Kidney (tissue), 14 donors: Measurements from ENCODE around the gene DUS1L. TPM values are rescaled to one million over a fixed set of nuclear protein-coding genes. Genes with fewer than 3 reads are reported as not detected.

Experiments
- DNase-seq, 5 donors: peaks; one replicate each; pipeline ENCODE4 v3.0.0-alpha.2; 2013 to 2020
- FAIRE-seq: peaks from 2 replicates; lab custom pipeline; 2012; peaks lifted over from hg19 to GRCh38; lab: Jason Lieb, UNC
- H3K27ac ChIP-seq, 2 donors: one replicate each; pipeline ENCODE4 v1.7.0; 2013; ENCODE audit warnings: low read depth in 2 of 2, low read length in 2 of 2, inconsistent platforms in 1 of 2
- H3K27me3 ChIP-seq: one replicate; pipeline ENCODE4 v1.7.1; 2013; ENCODE audit warnings: low read length, inconsistent platforms; ENCODE audit not compliant: control insufficient read depth, insufficient read depth
- H3K36me3 ChIP-seq, 3 donors: one replicate each; pipeline versions ENCODE4 v1.7.0 to v1.7.1; 2013; ENCODE audit warnings: low read length in 3 of 3, control low read depth in 1 of 3, inconsistent platforms in 1 of 3; ENCODE audit not compliant: insufficient read depth in 3 of 3, control insufficient read depth in 2 of 3
- H3K4me1 ChIP-seq, 3 donors: one replicate each; pipeline versions ENCODE4 v1.7.0 to v1.7.1; 2013; ENCODE audit warnings: low read length in 3 of 3, inconsistent platforms in 1 of 3, low read depth in 1 of 3; ENCODE audit not compliant: control insufficient read depth in 2 of 3, insufficient read depth in 2 of 3
- H3K4me3 ChIP-seq, 3 donors: one replicate each; pipeline versions ENCODE4 v1.7.0 to v1.8.1; 2013; ENCODE audit warnings: low read length in 3 of 3, control low read depth in 1 of 3, inconsistent platforms in 1 of 3
- H3K9ac ChIP-seq, 3 donors: one replicate each; pipeline versions ENCODE4 v1.7.0 to v1.7.1; 2013; ENCODE audit warnings: low read length in 3 of 3, control low read depth in 1 of 3, inconsistent platforms in 1 of 3
- H3K9me3 ChIP-seq, 3 donors: one replicate each; pipeline versions ENCODE4 v1.7.0 to v1.7.1; 2013; ENCODE audit warnings: low read length in 3 of 3, control low read depth in 1 of 3, inconsistent platforms in 1 of 3; ENCODE audit not compliant: control insufficient read depth in 2 of 3, insufficient read depth in 1 of 3
- intact Hi-C: fragments of 100-400 bp; cut with DNase I; formaldehyde crosslinking; loops from one replicate; pipeline ENCODE4 v1.11.1; 2022
- polyA plus RNA-seq: library from polyadenylated mRNA; stranded (reverse); fragments of 350-450 nt; fragmentation: Illumina TruSeq; extraction: RNeasy Lipid Tissue Mini Kit (QIAGEN cat#74804); gene quantifications from one replicate; pipeline ENCODE4 v1.2.3, GENCODE V29; 2014; ENCODE audit warnings: low read depth, low replicate concordance; ENCODE audit not compliant: insufficient read depth
- total RNA-seq: library from RNA; stranded (reverse); fragmentation: NEBNext Ultra II Directional; extraction: Animal tissue kit (Norgen Biotek cat#: 25700); gene quantifications from one replicate; pipeline ENCODE4 v1.2.1, GENCODE V29; 2021
- TF ChIP-seq, protein P1 (sequence below): IDR thresholded peaks from 3 replicates; pipeline ENCODE4 v1.5.1; 2012; ENCODE audit warnings: mild to moderate bottlenecking, moderate library complexity, borderline replicate concordance; ENCODE audit not compliant: insufficient read depth; ENCODE audit errors: extremely low read depth
- donor health status: control.
- donor health status: control.
- donor health status: control.
- donor health status: control.
- donor health status: control.
- donor health status: DM: yes; HTN: yes; CAD: no.
- donor health status: Normal renal cell carcinoma (clear cell type).

DUS1L gene
- total and polyA plus RNA-seq, 2 donors from 2014 or later = 84.8 to 102 TPM

DNA sequence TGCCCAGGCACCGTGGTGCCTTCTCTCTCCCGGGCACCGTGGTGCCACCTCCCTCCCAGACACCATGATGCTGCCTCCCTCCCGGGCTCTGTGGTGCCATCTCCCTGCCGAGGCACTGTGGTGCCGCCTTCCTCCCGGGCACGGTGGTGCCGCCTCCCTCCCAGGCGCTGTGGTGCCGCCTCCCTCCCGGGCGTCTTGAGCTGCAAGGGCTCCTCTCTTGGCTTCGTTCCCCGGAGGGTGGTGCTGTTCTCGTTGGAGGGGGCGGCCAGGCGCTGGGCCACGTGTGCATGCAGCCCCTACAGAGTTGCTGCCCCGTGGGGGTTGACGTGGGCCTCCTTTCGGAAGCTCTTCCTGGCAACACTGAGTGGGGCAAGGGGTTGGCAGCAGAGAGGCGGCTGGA is 51.2 kb downstream of the DUS1L start:
- no peaks in the 10 kb centered on the region for H3K9me3 ChIP-seq
- no peak overlapping the region for H3K4me3 ChIP-seq
- H3K27ac ChIP-seq = no peak overlapping the region
- H3K9ac ChIP-seq = no peak overlapping the region
- DNase-seq (no peak), FAIRE-seq (no peak)
- H3K4me1 ChIP-seq = no peaks in the 10 kb centered on the region
- H3K36me3 ChIP-seq = no peaks in the 10 kb centered on the region
- no peaks in the 10 kb centered on the region for H3K27me3 ChIP-seq
- TF ChIP-seq, protein P1, sequence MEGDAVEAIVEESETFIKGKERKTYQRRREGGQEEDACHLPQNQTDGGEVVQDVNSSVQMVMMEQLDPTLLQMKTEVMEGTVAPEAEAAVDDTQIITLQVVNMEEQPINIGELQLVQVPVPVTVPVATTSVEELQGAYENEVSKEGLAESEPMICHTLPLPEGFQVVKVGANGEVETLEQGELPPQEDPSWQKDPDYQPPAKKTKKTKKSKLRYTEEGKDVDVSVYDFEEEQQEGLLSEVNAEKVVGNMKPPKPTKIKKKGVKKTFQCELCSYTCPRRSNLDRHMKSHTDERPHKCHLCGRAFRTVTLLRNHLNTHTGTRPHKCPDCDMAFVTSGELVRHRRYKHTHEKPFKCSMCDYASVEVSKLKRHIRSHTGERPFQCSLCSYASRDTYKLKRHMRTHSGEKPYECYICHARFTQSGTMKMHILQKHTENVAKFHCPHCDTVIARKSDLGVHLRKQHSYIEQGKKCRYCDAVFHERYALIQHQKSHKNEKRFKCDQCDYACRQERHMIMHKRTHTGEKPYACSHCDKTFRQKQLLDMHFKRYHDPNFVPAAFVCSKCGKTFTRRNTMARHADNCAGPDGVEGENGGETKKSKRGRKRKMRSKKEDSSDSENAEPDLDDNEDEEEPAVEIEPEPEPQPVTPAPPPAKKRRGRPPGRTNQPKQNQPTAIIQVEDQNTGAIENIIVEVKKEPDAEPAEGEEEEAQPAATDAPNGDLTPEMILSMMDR = no peak
- intact Hi-C loops = loop anchor here (10.0 kb wide), 1 partner anchor 50 kb away; the partner anchor contains the start of gene NOTUM

DNA sequence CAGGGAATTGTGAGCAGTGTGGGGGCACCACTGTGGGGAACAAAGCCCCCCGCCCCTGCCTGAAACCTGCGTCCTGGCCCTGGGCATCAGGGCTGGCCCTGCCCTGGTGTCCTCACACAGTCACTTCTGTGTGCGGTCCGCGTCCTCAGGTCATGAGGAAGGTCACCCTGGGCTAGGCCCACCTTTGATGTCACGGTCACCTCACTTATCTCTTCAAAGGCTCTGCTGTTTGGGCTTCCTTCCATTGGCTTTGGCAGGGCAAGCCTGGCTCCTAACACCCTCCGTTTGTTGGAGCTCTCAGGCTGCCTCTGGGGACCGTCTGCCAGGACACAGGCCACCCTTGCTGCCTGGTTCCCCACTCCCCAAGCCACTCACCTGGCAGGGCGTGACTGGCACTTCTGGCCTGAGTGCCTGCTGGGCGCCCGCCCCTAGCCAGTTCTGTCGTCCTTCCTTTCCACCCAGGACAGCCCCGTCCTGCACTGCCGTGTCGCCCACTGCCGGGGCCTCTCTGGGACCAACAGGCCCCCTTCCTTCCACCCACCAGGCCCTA is 51.8 kb downstream of the DUS1L start:
- Histone ChIP-seq H3K9ac (no peak overlapping the region), H3K27me3 (no peaks in the 10 kb centered on the region), H3K4me1 (no peaks in the 10 kb centered on the region), H3K9me3 (no peaks in the 10 kb centered on the region), H3K27ac (no peak overlapping the region), H3K36me3 (no peaks in the 10 kb centered on the region), H3K4me3 (no peak overlapping the region)
- TF ChIP-seq, protein P1 = no peak
- no peak for FAIRE-seq
- intact Hi-C loops = loop anchor here (10.0 kb wide), 1 partner anchor 49 kb away; the partner anchor contains the start of gene NOTUM
- no peak for DNase-seq

DNA sequence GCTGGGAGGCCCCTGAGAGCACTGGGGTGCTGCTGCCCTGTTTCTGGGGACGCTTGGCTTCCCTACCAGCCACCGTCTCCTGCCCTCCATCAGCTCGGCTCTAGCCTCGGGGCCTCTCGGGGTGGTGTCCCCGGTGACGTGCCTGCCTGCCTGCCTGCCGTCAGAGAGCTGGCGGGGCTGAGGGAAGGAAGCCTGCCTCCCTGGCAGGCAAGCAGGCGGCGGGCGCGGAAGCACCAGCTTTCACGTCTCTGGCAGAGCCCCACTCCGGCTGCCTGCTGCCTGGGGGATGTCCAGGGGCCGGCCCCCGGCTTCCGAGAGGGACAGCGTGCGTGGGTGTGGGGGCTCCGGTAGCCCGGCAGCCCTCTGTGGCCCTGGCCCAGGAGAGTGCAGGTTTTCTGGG is 52.3 kb downstream of the DUS1L start:
- Histone ChIP-seq H3K36me3 (no peaks in the 10 kb centered on the region), H3K4me3 (no peak overlapping the region), H3K4me1 (no peaks in the 10 kb centered on the region), H3K27ac (no peak overlapping the region), H3K27me3 (no peaks in the 10 kb centered on the region), H3K9ac (no peak overlapping the region), H3K9me3 (no peaks in the 10 kb centered on the region)
- DNase-seq (peak in 2 of 5 donors; percentile 46 to 48), FAIRE-seq (no peak)
- intact Hi-C loops = loop anchor here (10.0 kb wide), 1 partner anchor 49 kb away; the partner anchor contains the start of gene NOTUM
- TF ChIP-seq, protein P1 = no peak
